RWPE1 (cell line): ENCODE results near the gene PLXNB1.

ENCODE experiments used
- CTCF ChIA-PET: fragments of 350-600 bp; sonication (Branson Sonifier 250); formaldehyde crosslinking; extraction: SDS; loops from one replicate; lab custom pipeline; 2021; lab: Yijun Ruan, JAX
- POLR2A ChIA-PET: fragments of 400-600 bp; formaldehyde crosslinking; extraction: SDS; loops from one replicate; lab custom pipeline; 2020; ENCODE audit warnings: antibody characterized with exemption; ENCODE audit not compliant: low non-redundant PET; lab: Yijun Ruan, JAX
- DNase-seq: peaks from one replicate; pipeline ENCODE4 v3.0.0; 2012; ENCODE audit warnings: low spot score
- H3K27ac ChIP-seq: fragments of 450-650 bp; 2 replicates; pipeline ENCODE4 v1.5.1; 2017
- TF ChIP-seq, protein P1 (sequence below): fragments of 450-650 bp; conservative IDR thresholded peaks from 2 replicates; pipeline ENCODE4 v1.5.1; 2017; ENCODE audit warnings: low read depth, mild to moderate bottlenecking

Gene PLXNB1

GRCh38 chr3:48433472-48434118, 3.7 kb upstream of the PLXNB1 start:
- peak overlapping the region; percentile 99 for H3K27ac ChIP-seq
- POLR2A ChIA-PET: interaction anchor here (0.5 to 0.8 kb wide), 2 partner anchors 71 to 132 kb away, joined by 3 to 4 read pairs; no protein-coding TSS in a partner anchor
- TF ChIP-seq, protein P1, sequence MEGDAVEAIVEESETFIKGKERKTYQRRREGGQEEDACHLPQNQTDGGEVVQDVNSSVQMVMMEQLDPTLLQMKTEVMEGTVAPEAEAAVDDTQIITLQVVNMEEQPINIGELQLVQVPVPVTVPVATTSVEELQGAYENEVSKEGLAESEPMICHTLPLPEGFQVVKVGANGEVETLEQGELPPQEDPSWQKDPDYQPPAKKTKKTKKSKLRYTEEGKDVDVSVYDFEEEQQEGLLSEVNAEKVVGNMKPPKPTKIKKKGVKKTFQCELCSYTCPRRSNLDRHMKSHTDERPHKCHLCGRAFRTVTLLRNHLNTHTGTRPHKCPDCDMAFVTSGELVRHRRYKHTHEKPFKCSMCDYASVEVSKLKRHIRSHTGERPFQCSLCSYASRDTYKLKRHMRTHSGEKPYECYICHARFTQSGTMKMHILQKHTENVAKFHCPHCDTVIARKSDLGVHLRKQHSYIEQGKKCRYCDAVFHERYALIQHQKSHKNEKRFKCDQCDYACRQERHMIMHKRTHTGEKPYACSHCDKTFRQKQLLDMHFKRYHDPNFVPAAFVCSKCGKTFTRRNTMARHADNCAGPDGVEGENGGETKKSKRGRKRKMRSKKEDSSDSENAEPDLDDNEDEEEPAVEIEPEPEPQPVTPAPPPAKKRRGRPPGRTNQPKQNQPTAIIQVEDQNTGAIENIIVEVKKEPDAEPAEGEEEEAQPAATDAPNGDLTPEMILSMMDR: no peak
- DNase-seq: peak; percentile 81
- CTCF ChIA-PET: interaction anchor here (0.7 to 1.8 kb wide), 4 partner anchors 32 to 269 kb away, joined by 3 to 12 read pairs (median 4); no protein-coding TSS in a partner anchor

DNA sequence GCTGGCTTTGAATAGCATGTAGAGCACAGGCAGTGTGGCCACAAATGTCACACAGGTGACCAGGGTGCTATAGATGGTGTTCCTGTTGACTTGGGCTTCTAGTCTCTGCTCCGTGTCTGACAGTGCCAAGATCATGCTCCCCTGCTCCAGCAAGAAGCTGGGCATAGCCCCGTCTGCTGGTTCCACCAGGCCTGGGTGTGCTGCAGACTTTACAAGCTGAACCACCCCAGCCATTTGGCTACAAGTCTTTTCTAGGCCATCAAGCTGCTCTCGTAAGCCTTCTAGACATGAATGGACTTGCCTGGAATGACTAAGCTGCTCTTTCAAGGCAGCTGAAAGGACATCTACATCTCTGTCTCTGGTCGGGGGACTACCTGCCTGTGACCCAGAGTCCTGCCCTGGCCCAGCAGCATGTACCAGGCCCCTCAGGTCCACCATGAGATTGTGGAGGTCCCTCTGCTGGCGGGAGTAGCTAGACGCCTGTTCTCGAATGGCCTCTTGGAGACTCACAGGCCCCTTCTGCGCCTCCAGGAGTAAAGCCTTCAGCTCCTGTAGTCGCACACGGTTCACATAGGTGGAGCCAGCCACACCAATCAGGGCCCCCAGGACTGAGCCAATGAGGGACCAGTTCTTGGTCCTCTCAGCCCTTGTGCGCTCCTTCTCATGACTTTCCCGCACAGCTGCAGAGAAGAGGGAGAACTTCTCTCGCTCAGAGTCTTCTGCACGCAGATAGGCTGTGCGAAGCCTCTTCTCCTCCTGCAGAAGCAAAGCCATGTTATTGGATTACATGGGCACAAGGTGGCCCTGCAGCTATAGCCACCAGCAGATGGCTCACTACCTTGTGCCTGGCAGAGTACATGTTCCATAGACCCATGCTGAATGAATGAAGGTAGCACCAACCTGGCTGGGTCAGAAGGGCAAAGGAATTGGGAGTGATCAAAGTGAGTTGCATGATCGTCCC, 2.8 kb upstream of the PLXNB1 start:
- peak overlapping the region; percentile 99 for H3K27ac ChIP-seq
- DNase-seq: peak; percentile 73
- TF ChIP-seq, protein P1: peak; percentile 37
- ChIA-PET CTCF (interaction anchor here (0.6 to 1.8 kb wide), 3 partner anchors 32 to 245 kb away, joined by 5 to 12 read pairs (median 6); partner anchors contain the start of gene CDC25A), POLR2A (interaction anchor here (0.5 kb wide), 1 partner anchor 72 kb away, joined by 3 read pairs; no protein-coding TSS in a partner anchor)

GRCh38 chr3:48431224-48432029, 1.5 kb upstream of the PLXNB1 start:
- CTCF ChIA-PET: interaction anchor here (1.8 kb wide), 1 partner anchor 30 kb away, joined by 12 read pairs; no protein-coding TSS in a partner anchor

GRCh38 chr3:48430708-48431101, 819 bp upstream of the PLXNB1 start:
- CTCF ChIA-PET: no interaction called here
- H3K27ac ChIP-seq: peak overlapping the region; percentile 99
- TF ChIP-seq, protein P1: no peak
- POLR2A ChIA-PET: interaction anchor here (0.6 kb wide), 1 partner anchor 15 kb away, joined by 3 read pairs; no protein-coding TSS in a partner anchor
- DNase-seq: no peak

More at GRCh38 chr3:48431224-48432029, 1.5 kb upstream of the PLXNB1 start:
- peak overlapping the region; percentile 99 for H3K27ac ChIP-seq
- TF ChIP-seq, protein P1: no peak
- DNase-seq: no peak
- POLR2A ChIA-PET: no interaction called here

DNA sequence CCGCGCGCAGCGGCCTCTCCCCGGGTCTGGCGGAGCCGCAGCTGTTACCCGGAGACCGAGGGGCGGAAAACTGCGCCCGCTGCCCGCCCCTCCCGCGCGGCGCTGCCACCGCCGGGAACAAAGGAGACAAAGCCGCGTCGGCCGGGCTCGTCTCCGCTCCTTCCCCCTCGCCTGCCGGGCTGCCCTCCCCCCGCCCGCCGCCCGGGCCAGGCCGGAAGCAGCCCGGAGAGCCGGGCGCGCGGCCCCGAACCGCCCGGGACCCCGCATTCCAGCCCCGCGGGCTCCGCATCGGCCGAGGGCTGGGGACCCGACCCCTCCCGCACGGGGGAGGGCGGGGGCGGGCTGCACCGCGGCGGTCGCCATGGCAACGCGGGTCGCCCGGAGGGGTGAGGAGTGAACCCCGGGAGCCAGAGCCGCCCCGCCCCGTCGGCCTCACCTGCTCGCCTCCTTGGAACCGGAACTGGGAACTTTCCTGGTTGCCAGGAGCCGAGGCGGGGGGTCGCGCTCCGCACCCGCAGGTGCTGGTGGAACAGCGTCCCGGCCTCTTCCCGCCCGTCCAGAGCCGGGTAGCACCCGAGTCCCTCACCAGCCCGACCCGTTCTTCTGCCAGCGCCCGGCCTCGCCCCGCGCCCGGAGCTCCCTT, 448 bp downstream of the PLXNB1 start:
- H3K27ac ChIP-seq: peak overlapping the region; percentile 99
- TF ChIP-seq, protein P1: no peak
- POLR2A ChIA-PET: no interaction called here
- peak; percentile 67 for DNase-seq
- CTCF ChIA-PET: no interaction called here
